Type B pancreatic cell (in vitro differentiated cells): Measurements from ENCODE around the gene ARHGAP42. TPM values are rescaled to one million over a fixed set of nuclear protein-coding genes. Genes with fewer than 3 reads are reported as not detected.

Experiments
- DNase-seq: peaks from one replicate; pipeline ENCODE4 v3.0.0; 2021; ENCODE audit warnings: mixed read lengths; ENCODE audit not compliant: unreplicated experiment; ENCODE audit errors: extremely low spot score
- H3K27ac Mint-ChIP-seq: 2 replicates; pipeline ENCODE4 v1.8.0; 2021; ENCODE audit warnings: mild to moderate bottlenecking, mixed read lengths
- H3K27me3 Mint-ChIP-seq: 2 replicates; pipeline ENCODE4 v1.8.0; 2021; ENCODE audit warnings: mixed read lengths
- H3K36me3 Mint-ChIP-seq: 2 replicates; pipeline ENCODE4 v1.8.0; 2021; ENCODE audit warnings: mixed read lengths
- H3K4me1 Mint-ChIP-seq: one replicate; pipeline ENCODE4 v1.8.0; 2021; ENCODE audit warnings: mixed read lengths; ENCODE audit not compliant: unreplicated experiment
- H3K4me3 Mint-ChIP-seq: 2 replicates; pipeline ENCODE4 v1.8.0; 2021; ENCODE audit warnings: mild to moderate bottlenecking, mixed read lengths
- H3K9me3 Mint-ChIP-seq: 2 replicates; pipeline ENCODE4 v1.8.0; 2021; ENCODE audit warnings: mixed read lengths
- total RNA-seq: library from RNA; stranded (reverse); gene quantifications from 2 replicates; pipeline ENCODE4 v1.2.1, GENCODE V29; 2021; ENCODE audit warnings: low replicate concordance
- TF ChIP-seq, protein P1 (sequence below): fragments of 200-600 bp; sonication (generic); conservative IDR thresholded peaks from 2 replicates; pipeline ENCODE4 v1.5.0; 2021; ENCODE audit warnings: antibody characterized with exemption, mild to moderate bottlenecking

The ARHGAP42 gene
- total RNA-seq, 1 donor from 2014 or later = 22.6 TPM

DNA sequence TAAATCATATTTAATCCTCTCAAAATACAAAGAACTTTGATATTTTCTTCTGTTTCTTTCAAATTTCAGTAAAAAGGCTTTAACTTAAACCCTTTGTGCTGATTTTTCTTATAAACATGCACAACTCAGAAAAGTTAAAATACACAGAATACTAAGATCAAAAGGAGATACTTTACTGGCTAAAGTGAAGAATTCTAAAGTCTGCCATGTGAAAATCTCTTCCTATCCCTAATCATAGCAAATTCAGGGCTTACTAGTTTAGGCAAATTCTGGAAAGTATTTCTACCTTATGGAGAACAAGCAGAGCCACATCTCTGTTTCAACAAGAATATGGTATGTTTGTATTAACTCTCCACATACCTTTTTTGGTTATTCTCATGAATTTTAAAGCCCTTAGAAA is 345.9 kb downstream of the ARHGAP42 start:
- Mint-ChIP-seq H3K27me3 (no peaks in the 10 kb centered on the region), H3K4me1 (no peaks in the 10 kb centered on the region)

DNA sequence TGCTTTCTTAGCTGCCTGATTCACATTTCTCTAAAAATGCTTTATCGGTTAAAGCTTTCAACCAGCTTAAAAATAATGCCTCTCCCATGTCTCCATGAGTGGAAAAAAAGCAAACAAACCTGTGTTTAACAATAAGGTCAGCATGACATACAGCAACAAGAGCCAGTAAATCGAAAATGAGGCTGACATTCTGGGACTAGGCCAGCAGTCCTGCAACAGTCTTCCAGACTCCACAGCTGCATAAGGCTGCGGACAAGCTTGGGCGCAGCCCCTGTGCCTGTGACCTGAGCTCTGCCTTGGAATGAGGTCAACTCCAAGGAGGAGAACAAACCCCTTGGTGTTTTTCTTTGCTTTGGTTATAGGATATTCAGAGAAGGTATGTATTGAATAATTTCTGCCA is 347.0 kb downstream of the ARHGAP42 start:
- no peak for DNase-seq
- no peaks in the 10 kb centered on the region for H3K36me3 Mint-ChIP-seq

More for the DNA sequence above, 345.9 kb downstream of the ARHGAP42 start:
- Mint-ChIP-seq H3K36me3 (no peaks in the 10 kb centered on the region), H3K4me3 (no peak overlapping the region), H3K27ac (no peak overlapping the region), H3K9me3 (no peaks in the 10 kb centered on the region)
- no peak for DNase-seq
- TF ChIP-seq, protein P1, sequence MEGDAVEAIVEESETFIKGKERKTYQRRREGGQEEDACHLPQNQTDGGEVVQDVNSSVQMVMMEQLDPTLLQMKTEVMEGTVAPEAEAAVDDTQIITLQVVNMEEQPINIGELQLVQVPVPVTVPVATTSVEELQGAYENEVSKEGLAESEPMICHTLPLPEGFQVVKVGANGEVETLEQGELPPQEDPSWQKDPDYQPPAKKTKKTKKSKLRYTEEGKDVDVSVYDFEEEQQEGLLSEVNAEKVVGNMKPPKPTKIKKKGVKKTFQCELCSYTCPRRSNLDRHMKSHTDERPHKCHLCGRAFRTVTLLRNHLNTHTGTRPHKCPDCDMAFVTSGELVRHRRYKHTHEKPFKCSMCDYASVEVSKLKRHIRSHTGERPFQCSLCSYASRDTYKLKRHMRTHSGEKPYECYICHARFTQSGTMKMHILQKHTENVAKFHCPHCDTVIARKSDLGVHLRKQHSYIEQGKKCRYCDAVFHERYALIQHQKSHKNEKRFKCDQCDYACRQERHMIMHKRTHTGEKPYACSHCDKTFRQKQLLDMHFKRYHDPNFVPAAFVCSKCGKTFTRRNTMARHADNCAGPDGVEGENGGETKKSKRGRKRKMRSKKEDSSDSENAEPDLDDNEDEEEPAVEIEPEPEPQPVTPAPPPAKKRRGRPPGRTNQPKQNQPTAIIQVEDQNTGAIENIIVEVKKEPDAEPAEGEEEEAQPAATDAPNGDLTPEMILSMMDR = no peak

DNA sequence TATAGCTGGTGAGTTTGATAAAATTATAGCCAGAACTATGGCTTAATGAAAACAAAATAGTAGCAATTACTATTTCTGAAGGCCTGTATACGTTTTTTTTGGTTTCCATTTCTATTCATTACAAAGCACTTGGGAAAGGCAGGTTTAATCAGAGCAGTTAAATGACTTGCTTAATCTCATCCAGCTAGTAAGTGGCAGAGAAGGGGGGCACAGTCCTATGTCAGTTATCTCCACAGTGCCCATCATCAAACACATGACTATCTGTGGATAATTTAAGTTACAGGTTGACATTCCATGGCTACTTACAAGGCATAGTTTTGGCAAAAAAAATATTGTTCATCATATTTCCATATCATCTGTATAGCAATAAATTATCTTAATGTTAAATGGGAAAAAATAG is 348.8 kb downstream of the ARHGAP42 start:
- H3K36me3 Mint-ChIP-seq = no peaks in the 10 kb centered on the region
- H3K27me3 Mint-ChIP-seq = peaks cover 5% of the 10 kb centered on the region
- H3K4me1 Mint-ChIP-seq = no peaks in the 10 kb centered on the region
- no peak for DNase-seq
- H3K9me3 Mint-ChIP-seq = no peaks in the 10 kb centered on the region
- H3K4me3 Mint-ChIP-seq = no peak overlapping the region
- no peak overlapping the region for H3K27ac Mint-ChIP-seq
- TF ChIP-seq, protein P1 = no peak

More for the DNA sequence above, 347.0 kb downstream of the ARHGAP42 start:
- no peak overlapping the region for H3K4me3 Mint-ChIP-seq
- TF ChIP-seq, protein P1 = no peak
- no peaks in the 10 kb centered on the region for H3K4me1 Mint-ChIP-seq
- H3K27ac Mint-ChIP-seq = no peak overlapping the region
- no peaks in the 10 kb centered on the region for H3K9me3 Mint-ChIP-seq
- no peaks in the 10 kb centered on the region for H3K27me3 Mint-ChIP-seq
